Measurements from ENCODE around the gene RNF215. TPM values are rescaled to one million over a fixed set of nuclear protein-coding genes. Genes with fewer than 3 reads are reported as not detected.
A peak's percentile ranks its signal among the peaks of the same experiment; 100 is the strongest.

RNF215 gene
- 10 to 100 TPM in 7 of 8 experiments, 1 to 10 TPM in 1; 9.5 to 22.9 (median 17.3) TPM for total RNA-seq

DNA sequence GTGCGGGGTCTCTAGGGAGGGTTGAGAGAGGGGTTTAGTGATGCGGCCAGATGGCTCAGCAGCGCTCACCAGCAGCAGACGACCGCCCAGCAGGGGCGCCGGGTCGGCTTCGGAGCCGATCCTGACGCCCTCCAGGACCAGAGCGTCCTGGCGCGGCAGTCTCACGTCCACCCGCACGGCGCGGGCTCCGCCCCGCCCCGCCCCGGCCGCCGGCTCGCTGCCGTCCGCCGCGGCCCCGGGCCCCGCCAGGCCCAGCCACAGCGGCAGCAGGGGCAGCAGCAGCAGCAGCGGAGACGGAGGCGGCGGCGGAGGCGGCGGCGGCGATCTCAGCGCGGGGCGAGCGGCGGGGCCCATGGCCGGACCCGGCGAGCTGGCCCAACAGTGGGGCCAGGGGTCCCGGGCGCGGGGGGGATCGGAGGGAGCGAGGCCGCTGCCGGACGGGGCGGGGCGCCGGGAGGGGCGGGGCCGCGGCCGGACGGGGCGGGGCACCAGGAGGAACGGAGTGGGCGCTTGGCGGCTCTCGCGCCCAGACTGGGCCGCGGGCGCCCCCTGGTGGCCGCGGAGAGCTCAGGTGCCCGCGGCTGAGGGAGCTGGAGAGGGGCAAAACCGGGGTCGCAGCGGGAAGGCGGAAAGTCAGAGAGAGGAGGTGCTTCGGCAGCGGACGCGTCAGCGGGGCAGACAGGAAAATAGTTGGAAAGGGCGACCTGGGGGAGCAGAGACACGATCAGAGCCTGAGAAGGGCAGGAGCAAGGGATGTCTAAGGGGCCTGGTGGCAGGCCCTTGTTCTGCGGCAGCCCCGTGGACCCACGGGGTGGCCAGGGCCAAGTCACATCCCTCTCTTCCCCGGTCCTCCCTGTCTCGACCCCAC is at the start of gene RNF215:
Gene RNF215, minus strand, starts transcription at position 452 of the 868 bp plus-strand sequence. Its CDS starts 98 bp downstream, at position 354.
- peak within 1 kb of the TSS; percentile 80 for H3K27ac ChIP-seq
- in situ Hi-C loops (cut with MboI; ENCODE audit: low pct_unique_long_range_greater_than_20kb in 2 of 9, low sequenced_read_pairs in 9 of 9, unreplicated experiment in 9 of 9), result loop anchor here in 4 of 9 experiments (25.0 kb wide), 1 partner anchor 275 kb away; no protein-coding TSS in a partner anchor
- WGBS, 10 experiments, result 2 to 7% methylated on average over 6 to 9 of the region's 95 CpGs; no CpG with 5 or more reads in 8 of the 10 experiments
- H3K4me3 ChIP-seq, result peak within 1 kb of the TSS; percentile 57 to 99 (median 85)
- ATAC-seq (replicated peaks in 6 of 8), result peak; percentile 85 to 94 (median 88)
- peaks cover 3 to 12% of the 10 kb centered on the region in 2 donors for H3K4me1 ChIP-seq (replicated peaks in 1 of 2)

DNA sequence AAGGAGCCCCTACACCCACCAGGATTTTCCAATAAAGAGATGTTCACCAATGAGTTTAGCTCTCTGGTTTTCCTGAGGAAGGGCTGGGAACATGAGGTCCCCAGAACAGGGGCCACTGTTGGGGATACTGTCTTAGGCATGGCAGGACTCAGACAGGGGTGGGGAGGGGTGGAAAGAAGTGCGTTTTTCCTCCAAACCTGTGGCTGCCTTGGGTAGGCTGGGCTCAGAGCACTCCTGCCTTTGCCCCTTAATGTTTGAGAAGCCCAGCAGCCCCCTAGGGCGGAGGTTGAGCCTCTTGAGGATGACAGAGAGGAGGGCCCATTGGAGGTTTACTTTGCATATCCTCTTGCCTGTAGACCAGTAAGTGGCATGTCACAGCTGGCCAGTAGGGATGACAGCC is 49.0 kb upstream of the RNF215 start:
- in situ Hi-C loops (cut with MboI; ENCODE audit: low pct_unique_long_range_greater_than_20kb in 2 of 9, low sequenced_read_pairs in 9 of 9, unreplicated experiment in 9 of 9), result no loop called here
- no peak overlapping the region for H3K4me3 ChIP-seq
- no peaks in the 10 kb centered on the region for H3K4me1 ChIP-seq (replicated peaks in 1 of 2)
- WGBS, 10 experiments, result 50 to 83% (median 80%) methylated on average over 1 of the region's 2 CpGs; no CpG with 5 or more reads in 7 of the 10 experiments
- H3K27ac ChIP-seq, result no peak overlapping the region
- no peak for ATAC-seq (replicated peaks in 6 of 8)

GRCh38 chr22:30435674-30436126 is 48.5 kb upstream of the RNF215 start:
- no peak overlapping the region for H3K4me3 ChIP-seq
- in situ Hi-C loops (cut with MboI; ENCODE audit: low pct_unique_long_range_greater_than_20kb in 2 of 9, low sequenced_read_pairs in 9 of 9, unreplicated experiment in 9 of 9), result no loop called here
- no peaks in the 10 kb centered on the region for H3K4me1 ChIP-seq (replicated peaks in 1 of 2)
- WGBS, 10 experiments, result 58 to 100% (median 90%) methylated on average over 2 to 5 of the region's 6 CpGs; no CpG with 5 or more reads in 4 of the 10 experiments
- no peak overlapping the region for H3K27ac ChIP-seq
- peak in 1 of 8 experiments; percentile 38 for ATAC-seq (replicated peaks in 6 of 8)

GRCh38 chr22:30434843-30435242 is 47.6 kb upstream of the RNF215 start:
- in situ Hi-C loops (cut with MboI; ENCODE audit: low pct_unique_long_range_greater_than_20kb in 2 of 9, low sequenced_read_pairs in 9 of 9, unreplicated experiment in 9 of 9), result no loop called here
- Histone ChIP-seq H3K27ac (no peak overlapping the region), H3K4me1 (replicated peaks in 1 of 2) (no peaks in the 10 kb centered on the region), H3K4me3 (no peak overlapping the region)
- peak in 1 of 8 experiments; percentile 15 for ATAC-seq (replicated peaks in 6 of 8)
- WGBS, 10 experiments, result 0 to 80% (median 40%) methylated on average over 1 of the region's 1 CpG; no CpG with 5 or more reads in 6 of the 10 experiments

- Histone ChIP-seq H3K4me1 (replicated peaks in 1 of 2) (no peaks in the 10 kb centered on the region), H3K4me3 (no peak overlapping the region), H3K27ac (no peak overlapping the region)
- no CpG with 5 or more reads among the region's 1 CpG for WGBS, 10 experiments
- in situ Hi-C loops (cut with MboI; ENCODE audit: low pct_unique_long_range_greater_than_20kb in 2 of 9, low sequenced_read_pairs in 9 of 9, unreplicated experiment in 9 of 9), result no loop called here
- ATAC-seq (replicated peaks in 6 of 8), result no peak
Measured at GRCh38 chr22:30433773-30434172, 46.6 kb upstream of the RNF215 start.

DNA sequence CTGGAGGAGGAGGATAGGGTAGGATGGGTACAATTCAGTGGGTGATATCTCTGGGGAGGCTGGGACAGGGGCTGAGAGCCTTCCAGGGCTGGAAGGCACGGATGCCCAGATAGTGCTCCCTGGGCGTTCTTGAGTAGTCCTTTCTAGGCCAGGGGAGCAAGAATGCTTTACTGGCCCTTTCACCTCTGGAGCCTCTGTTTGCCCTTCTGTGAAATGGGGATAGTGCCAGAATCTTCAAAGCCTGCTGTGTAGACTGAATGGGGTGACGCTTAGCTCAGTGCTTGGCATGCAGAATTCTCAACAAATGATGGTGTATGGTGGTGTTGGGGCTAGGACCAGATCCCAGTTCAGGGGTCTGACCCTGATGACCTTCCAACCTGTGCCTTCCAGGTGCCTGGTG is 46.0 kb upstream of the RNF215 start:
- Histone ChIP-seq H3K27ac (no peak overlapping the region), H3K4me3 (no peak overlapping the region), H3K4me1 (replicated peaks in 1 of 2) (no peaks in the 10 kb centered on the region)
- WGBS, 10 experiments, result 80 to 90% methylated on average over 2 of the region's 3 CpGs; no CpG with 5 or more reads in 8 of the 10 experiments
- ATAC-seq (replicated peaks in 6 of 8), result no peak
- in situ Hi-C loops (cut with MboI; ENCODE audit: low pct_unique_long_range_greater_than_20kb in 2 of 9, low sequenced_read_pairs in 9 of 9, unreplicated experiment in 9 of 9), result no loop called here

- in situ Hi-C loops (cut with MboI; ENCODE audit: low pct_unique_long_range_greater_than_20kb in 2 of 9, low sequenced_read_pairs in 9 of 9, unreplicated experiment in 9 of 9), result no loop called here
- no peak overlapping the region for H3K27ac ChIP-seq
- WGBS, 10 experiments, result 40% methylated on average over 1 of the region's 2 CpGs; no CpG with 5 or more reads in 9 of the 10 experiments
- H3K4me3 ChIP-seq, result no peak overlapping the region
- no peak for ATAC-seq (replicated peaks in 6 of 8)
- H3K4me1 ChIP-seq (replicated peaks in 1 of 2), result no peaks in the 10 kb centered on the region
Measured at GRCh38 chr22:30432520-30432919, 45.3 kb upstream of the RNF215 start.

DNA sequence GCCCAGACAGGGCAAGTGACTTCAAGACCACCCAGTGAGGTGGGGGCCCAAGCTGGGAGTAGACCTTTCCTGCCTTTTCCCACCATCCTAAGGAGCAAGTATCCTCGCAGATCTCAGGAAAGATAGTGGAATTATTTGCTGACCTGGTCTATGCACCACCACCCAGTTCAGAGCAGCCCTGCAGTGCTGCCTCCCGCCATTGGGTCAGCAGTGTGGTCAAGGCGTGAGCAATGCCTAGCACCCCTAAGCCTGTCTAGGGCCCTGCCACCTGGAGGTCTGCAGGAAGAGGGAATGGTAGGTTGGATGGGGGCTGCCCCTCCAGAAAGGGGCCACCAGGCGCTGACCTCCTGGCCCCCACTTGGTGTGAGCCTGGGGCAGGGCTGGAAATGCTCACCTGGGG is 44.9 kb upstream of the RNF215 start:
- no peak overlapping the region for H3K27ac ChIP-seq

GRCh38 chr22:30430933-30431332 is 43.7 kb upstream of the RNF215 start:
- no peak for ATAC-seq (replicated peaks in 6 of 8)
- peaks cover 0 to 2% of the 10 kb centered on the region in 2 donors for H3K4me1 ChIP-seq (replicated peaks in 1 of 2)
- in situ Hi-C loops (cut with MboI; ENCODE audit: low pct_unique_long_range_greater_than_20kb in 2 of 9, low sequenced_read_pairs in 9 of 9, unreplicated experiment in 9 of 9), result no loop called here
- WGBS, 10 experiments, result 77% methylated on average over 2 of the region's 4 CpGs; no CpG with 5 or more reads in 9 of the 10 experiments
- H3K4me3 ChIP-seq, result no peak overlapping the region
- H3K27ac ChIP-seq, result no peak overlapping the region

More for the DNA sequence above, 44.9 kb upstream of the RNF215 start:
- in situ Hi-C loops (cut with MboI; ENCODE audit: low pct_unique_long_range_greater_than_20kb in 2 of 9, low sequenced_read_pairs in 9 of 9, unreplicated experiment in 9 of 9), result no loop called here
- 57 to 100% (median 100%) methylated on average over 1 of the region's 4 CpGs; no CpG with 5 or more reads in 7 of the 10 experiments for WGBS, 10 experiments
- Histone ChIP-seq H3K4me1 (replicated peaks in 1 of 2) (no peaks in the 10 kb centered on the region), H3K4me3 (no peak overlapping the region)
- no peak for ATAC-seq (replicated peaks in 6 of 8)

DNA sequence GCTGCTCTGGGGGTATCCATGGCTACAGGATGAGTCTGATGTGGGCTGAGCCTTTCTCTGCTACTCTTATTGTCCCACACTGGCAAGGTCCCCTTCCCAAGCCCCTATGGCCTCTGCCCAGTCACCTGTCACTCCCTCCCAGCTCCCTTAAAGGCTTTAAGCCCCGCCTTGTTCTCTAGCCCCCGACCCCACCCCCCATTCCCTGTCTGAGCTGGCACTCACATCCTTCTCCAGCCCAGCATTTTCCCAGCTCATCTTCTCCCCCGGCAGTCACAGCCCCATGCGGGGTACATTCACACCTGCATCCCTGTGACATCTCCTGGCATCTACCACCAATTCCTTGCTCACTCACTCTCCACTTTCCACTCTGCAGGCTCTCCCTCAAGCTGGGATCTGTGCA is 42.7 kb upstream of the RNF215 start:
- in situ Hi-C loops (cut with MboI; ENCODE audit: low pct_unique_long_range_greater_than_20kb in 2 of 9, low sequenced_read_pairs in 9 of 9, unreplicated experiment in 9 of 9), result no loop called here
- peak in 1 of 8 experiments; percentile 3 for ATAC-seq (replicated peaks in 6 of 8)
- no CpG with 5 or more reads among the region's 4 CpGs for WGBS, 10 experiments

DNA sequence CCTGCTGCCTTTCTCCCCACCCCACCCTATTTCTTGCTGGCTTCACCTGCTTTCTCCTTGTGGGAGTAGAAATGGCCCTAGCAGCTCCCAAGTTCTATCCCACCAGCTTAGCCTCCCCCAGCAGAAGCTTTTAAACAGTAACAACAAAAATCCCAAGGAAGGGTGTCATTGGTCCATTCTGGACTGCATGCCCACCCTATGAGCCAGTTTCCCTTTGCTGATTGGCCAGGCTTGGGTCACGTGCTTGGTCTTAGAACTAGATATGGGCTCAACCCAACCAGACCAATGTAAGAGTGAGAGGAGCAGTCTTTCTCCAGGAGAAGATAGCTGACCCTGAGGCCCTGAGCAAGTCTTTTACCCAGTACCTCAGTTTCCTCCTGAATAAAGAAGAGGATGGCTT is 40.7 kb upstream of the RNF215 start:
- ATAC-seq (replicated peaks in 6 of 8), result no peak
- no CpG with 5 or more reads among the region's 1 CpG for WGBS, 10 experiments
- in situ Hi-C loops (cut with MboI; ENCODE audit: low pct_unique_long_range_greater_than_20kb in 2 of 9, low sequenced_read_pairs in 9 of 9, unreplicated experiment in 9 of 9), result no loop called here

More for the DNA sequence above, 42.7 kb upstream of the RNF215 start:
- Histone ChIP-seq H3K27ac (no peak overlapping the region), H3K4me1 (replicated peaks in 1 of 2) (peaks cover 0 to 2% of the 10 kb centered on the region in 2 donors), H3K4me3 (no peak overlapping the region)

DNA sequence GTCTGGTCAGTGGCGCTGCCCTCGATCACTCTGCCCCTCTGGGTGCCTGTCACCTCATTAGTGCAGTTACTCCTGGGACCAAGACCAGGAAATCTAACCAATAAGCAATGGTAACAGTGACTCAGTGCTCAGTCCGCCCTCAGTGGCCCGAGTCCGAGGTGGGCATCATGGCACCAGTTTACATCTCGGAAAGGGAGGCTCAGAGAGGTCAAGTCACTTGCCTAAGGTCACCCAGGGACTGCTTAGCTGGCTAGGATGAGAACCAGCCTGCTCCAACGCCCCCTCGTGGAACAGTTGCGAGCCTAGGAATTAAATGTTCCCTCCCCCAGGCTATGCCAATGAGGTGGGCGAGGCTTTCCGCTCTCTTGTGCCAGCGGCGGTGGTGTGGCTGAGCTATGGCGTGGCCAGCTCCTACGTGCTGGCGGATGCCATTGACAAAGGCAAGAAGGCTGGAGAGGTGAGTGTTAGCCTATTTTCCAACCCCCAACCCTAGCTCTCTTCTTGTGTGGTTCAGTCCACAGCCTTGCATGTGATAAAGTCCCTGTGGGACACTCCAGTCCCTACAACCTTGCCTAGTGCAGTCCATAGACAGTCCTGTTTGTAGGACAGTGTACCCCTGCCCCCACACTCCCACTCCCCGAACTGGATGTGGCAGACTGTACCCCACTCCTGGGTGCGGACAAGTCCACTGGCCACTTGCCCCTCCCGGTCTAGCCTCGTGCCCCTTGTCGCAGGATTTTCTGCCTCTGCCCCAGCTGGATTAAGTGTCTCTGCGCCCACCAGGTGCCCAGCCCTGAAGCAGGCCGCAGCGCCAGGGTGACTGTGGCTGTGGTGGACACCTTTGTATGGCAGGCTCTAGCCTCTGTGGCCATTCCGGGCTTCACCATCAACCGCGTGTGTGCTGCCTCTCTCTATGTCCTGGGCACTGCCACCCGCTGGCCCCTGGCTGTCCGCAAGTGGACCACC is 39.5 kb upstream of the RNF215 start:
- no peak overlapping the region for H3K27ac ChIP-seq
- peak in 3 of 8 experiments; percentile 7 to 24 (median 12) for ATAC-seq (replicated peaks in 6 of 8)
- in situ Hi-C loops (cut with MboI; ENCODE audit: low pct_unique_long_range_greater_than_20kb in 2 of 9, low sequenced_read_pairs in 9 of 9, unreplicated experiment in 9 of 9), result no loop called here

More for the DNA sequence above, 40.7 kb upstream of the RNF215 start:
- H3K4me1 ChIP-seq (replicated peaks in 1 of 2), result peaks cover 0 to 2% of the 10 kb centered on the region in 2 donors
- no peak overlapping the region for H3K27ac ChIP-seq
- no peak overlapping the region for H3K4me3 ChIP-seq

More for the DNA sequence above, 39.5 kb upstream of the RNF215 start:
- 0 to 90% (median 35%) methylated on average over 1 to 13 of the region's 29 CpGs; no CpG with 5 or more reads in 2 of the 10 experiments for WGBS, 10 experiments
- H3K4me1 ChIP-seq (replicated peaks in 1 of 2), result peaks cover 9 to 13% of the 10 kb centered on the region in 2 donors
- H3K4me3 ChIP-seq, result peak overlapping the region; percentile 52 to 85 (median 73)
